Measurements from ENCODE around the gene ITPRID2.

The ITPRID2 gene

GRCh38 chr2:181944164-181944913, 52.8 kb downstream of the ITPRID2 start:
- Mint-ChIP-seq H3K27me3 (ENCODE audit: low read depth) (no peaks in the 10 kb centered on the region), H3K4me1 (no peaks in the 10 kb centered on the region), H3K9me3 (no peaks in the 10 kb centered on the region), H3K36me3 (ENCODE audit: low read depth) (no peaks in the 10 kb centered on the region), H3K4me3 (no peak overlapping the region), H3K27ac (no peak overlapping the region)
- TF ChIP-seq CTCF (IDR thresholded peaks at IDR 0.05; ENCODE audit: unreplicated experiment in 3 of 3) = no peak

GRCh38 chr2:181944914-181945291, 53.4 kb downstream of the ITPRID2 start:
- Mint-ChIP-seq H3K27me3 (ENCODE audit: low read depth) (no peaks in the 10 kb centered on the region), H3K9me3 (no peaks in the 10 kb centered on the region), H3K4me1 (no peaks in the 10 kb centered on the region), H3K36me3 (ENCODE audit: low read depth) (no peaks in the 10 kb centered on the region), H3K27ac (no peak overlapping the region), H3K4me3 (no peak overlapping the region)
- TF ChIP-seq CTCF (IDR thresholded peaks at IDR 0.05; ENCODE audit: unreplicated experiment in 3 of 3) = no peak

- Mint-ChIP-seq H3K27ac (no peak overlapping the region), H3K27me3 (ENCODE audit: low read depth) (no peaks in the 10 kb centered on the region), H3K4me3 (no peak overlapping the region), H3K9me3 (no peaks in the 10 kb centered on the region), H3K36me3 (ENCODE audit: low read depth) (no peaks in the 10 kb centered on the region), H3K4me1 (no peaks in the 10 kb centered on the region)
- no peak for TF ChIP-seq CTCF (IDR thresholded peaks at IDR 0.05; ENCODE audit: unreplicated experiment in 3 of 3)
These were observed 55.1 kb downstream of the ITPRID2 start for GRCh38 chr2:181946444-181947127.

GRCh38 chr2:181947273-181947672, 55.7 kb downstream of the ITPRID2 start:
- H3K9me3 Mint-ChIP-seq = no peaks in the 10 kb centered on the region

GRCh38 chr2:181948227-181948626, 56.7 kb downstream of the ITPRID2 start:
- Mint-ChIP-seq H3K4me1 (no peaks in the 10 kb centered on the region), H3K27me3 (ENCODE audit: low read depth) (no peaks in the 10 kb centered on the region), H3K9me3 (no peaks in the 10 kb centered on the region), H3K36me3 (ENCODE audit: low read depth) (no peaks in the 10 kb centered on the region), H3K4me3 (no peak overlapping the region), H3K27ac (no peak overlapping the region)
- no peak for TF ChIP-seq CTCF (IDR thresholded peaks at IDR 0.05; ENCODE audit: unreplicated experiment in 3 of 3)

More at GRCh38 chr2:181947273-181947672, 55.7 kb downstream of the ITPRID2 start:
- Mint-ChIP-seq H3K4me1 (no peaks in the 10 kb centered on the region), H3K36me3 (ENCODE audit: low read depth) (no peaks in the 10 kb centered on the region), H3K4me3 (no peak overlapping the region), H3K27me3 (ENCODE audit: low read depth) (no peaks in the 10 kb centered on the region), H3K27ac (no peak overlapping the region)
- no peak for TF ChIP-seq CTCF (IDR thresholded peaks at IDR 0.05; ENCODE audit: unreplicated experiment in 3 of 3)

- H3K27me3 Mint-ChIP-seq (ENCODE audit: low read depth) = no peaks in the 10 kb centered on the region
- H3K27ac Mint-ChIP-seq = no peak overlapping the region
- H3K36me3 Mint-ChIP-seq (ENCODE audit: low read depth) = no peaks in the 10 kb centered on the region
- H3K4me3 Mint-ChIP-seq = no peak overlapping the region
- no peak for TF ChIP-seq CTCF (IDR thresholded peaks at IDR 0.05; ENCODE audit: unreplicated experiment in 3 of 3)
- H3K9me3 Mint-ChIP-seq = no peaks in the 10 kb centered on the region
- H3K4me1 Mint-ChIP-seq = no peaks in the 10 kb centered on the region
These were observed 57.5 kb downstream of the ITPRID2 start for GRCh38 chr2:181949047-181949446.

Measured in nephron (organoid).